HG03442 (cell line): Measurements from ENCODE around the gene GNAZ.
"Not testable (repeated sequence)": the region's sequence is repeated elsewhere in the genome, so short reads cannot be mapped to it uniquely, and the experiment has no call there.

Experiments used
- ATAC-seq: cut with Tn5 transposase; IDR thresholded peaks from one replicate; pipeline ENCODE4 v1.9.1; 2021; ENCODE audit warnings: mild to moderate bottlenecking, moderate library complexity; ENCODE audit not compliant: unreplicated experiment

Gene GNAZ

GRCh38 chr22:23042179-23042578, 28.1 kb upstream of the GNAZ start:
- no peak for ATAC-seq

DNA sequence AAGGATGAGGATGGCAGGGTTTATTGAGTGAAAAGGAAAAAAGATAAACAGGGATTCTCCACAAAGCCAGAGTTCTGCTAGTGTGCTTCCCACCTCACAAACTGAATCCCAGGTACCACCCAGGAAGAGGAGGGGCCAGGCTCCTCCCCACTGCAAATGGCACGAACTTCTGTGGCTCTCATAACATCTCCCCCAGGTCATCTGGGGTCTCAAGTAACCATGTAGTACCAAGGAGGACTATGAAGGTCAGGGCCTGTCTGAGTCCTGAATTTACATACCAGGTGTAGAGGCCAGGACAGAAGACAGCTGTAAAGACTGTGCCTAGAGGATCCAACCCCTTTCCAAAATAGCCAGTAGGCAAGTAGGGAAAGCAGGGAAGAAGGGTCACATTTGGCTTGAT, 25.7 kb upstream of the GNAZ start:
- no peak for ATAC-seq

- no peak for ATAC-seq
Observed at GRCh38 chr22:23045461-23045860, 24.9 kb upstream of the GNAZ start.

DNA sequence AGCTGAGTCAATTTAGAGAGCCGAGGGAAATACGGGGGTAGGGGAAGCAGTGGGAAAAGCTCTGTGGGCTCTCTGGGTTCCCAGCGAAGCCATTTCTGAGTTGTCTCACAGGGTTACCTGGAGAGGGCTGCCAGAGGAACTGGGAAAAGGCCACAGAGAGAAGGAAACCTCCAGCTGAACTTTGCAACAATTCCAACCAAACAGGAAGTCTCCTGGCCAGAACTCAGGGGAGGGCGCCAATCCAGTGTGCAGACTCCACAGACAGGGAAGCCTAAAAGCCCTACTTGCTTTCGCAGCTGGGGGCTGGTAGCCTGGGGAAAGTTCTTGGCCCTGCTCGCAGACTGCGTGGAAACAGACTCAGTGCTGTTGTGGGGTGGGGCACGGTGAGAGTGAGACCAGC, 23.1 kb upstream of the GNAZ start:
- ATAC-seq = no peak

DNA sequence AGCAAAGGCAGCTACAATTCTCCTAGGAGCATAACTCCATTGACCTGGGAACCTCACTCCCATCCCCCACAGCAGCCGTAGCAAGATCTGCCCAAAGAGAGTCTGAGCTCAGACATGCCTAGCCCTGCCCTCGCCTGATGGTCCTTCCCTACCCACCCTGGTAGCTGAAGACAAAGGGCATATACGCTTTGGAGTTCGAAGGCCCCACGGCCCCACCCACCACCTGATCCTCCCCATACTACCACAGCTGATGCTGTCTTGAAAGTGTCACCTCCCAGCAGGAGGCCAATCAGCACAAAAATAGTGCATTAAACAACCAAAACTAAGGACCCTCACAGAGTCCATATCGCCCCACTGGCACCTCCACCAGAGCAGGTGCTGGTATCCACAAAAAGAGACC, 22.6 kb upstream of the GNAZ start:
- no peak for ATAC-seq

DNA sequence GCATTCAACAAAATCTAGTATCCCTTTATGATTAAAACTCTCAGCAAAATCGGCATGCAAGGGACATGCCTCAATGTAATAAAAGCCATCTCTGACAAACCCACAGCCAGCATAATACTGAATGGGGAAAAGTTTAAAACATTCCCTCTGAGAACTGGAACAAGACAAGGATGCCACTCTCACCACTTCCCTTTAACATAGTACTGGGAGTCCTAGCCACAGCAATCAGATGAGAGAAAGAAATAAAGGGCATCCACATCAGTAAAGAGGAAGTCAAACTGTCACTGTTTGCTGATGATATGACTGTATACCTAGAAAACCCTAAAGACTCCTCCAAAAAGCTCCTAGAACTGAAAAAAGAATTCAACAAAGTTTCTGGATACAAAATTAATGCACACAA, 19.8 kb upstream of the GNAZ start:
- ATAC-seq = not testable (repeated sequence)

DNA sequence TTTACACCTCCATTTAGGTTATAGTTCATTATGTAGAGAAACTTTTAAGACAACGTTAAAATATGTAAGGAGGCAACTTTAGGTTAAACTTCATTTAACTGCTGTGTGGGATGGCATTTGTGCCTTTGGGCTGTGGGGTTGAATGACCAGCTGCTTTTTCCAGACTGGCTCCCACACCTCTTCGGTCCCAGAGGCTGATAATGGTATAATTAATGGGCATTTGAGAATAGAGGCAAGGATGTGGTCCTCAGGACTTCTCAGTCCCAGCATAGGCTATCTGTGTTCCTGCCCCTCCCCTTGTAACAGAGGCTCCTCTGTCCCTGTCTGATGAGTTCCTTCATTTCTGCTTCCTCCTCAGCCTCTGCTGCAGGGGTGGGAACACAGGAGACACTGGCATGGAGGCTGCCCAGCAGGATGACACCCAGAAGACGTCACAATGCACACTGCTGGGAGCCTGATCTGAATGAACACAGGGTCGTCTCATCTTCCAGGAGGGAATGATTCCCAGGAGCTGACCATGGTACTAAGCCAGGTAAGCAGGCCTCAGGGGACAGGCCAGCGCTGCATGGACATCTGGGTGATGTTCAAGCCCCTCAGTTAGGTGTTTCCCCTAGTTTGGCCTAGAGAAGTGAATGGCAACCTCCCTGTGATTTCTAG, 17.1 kb upstream of the GNAZ start:
- no peak for ATAC-seq

DNA sequence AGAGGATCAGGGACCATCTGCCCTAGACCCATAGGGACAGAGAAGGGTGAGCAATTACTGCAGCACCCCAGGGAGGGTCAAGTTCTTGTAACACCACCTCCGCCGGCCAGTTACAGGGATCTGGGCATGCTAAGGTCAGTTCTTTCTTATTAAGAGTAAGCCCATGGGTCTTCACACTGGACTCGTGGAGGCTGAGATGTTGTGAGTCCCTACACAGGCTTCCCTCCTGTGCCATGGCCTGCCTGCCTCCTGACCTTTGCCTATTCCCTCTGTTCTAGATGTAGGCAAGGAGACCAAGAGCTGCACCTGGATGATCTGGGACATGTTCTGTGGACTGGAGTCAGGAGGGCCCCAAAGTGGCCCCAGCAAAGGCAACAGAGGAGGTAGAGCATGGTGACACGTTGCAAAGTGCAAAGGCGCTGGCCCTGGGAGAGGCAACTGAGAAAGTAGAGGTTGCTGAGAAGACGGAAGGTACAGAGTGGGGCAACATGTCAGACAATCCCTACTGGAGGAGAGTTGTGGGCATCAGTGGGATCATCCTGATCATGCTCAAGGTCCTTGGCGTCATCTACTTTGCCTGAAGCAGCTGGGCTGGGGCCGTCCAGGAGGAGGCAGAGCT, 16.3 kb upstream of the GNAZ start:
- no peak for ATAC-seq

GRCh38 chr22:23054531-23055257, 15.6 kb upstream of the GNAZ start:
- ATAC-seq = no peak

- ATAC-seq = no peak
Observed at GRCh38 chr22:23055449-23056179, 14.7 kb upstream of the GNAZ start.

- no peak for ATAC-seq
Observed at GRCh38 chr22:23057331-23057730, 13.0 kb upstream of the GNAZ start.

- ATAC-seq = no peak
Observed at GRCh38 chr22:23058063-23058462, 12.3 kb upstream of the GNAZ start.

GRCh38 chr22:23058481-23059283, 11.6 kb upstream of the GNAZ start:
- ATAC-seq = no peak

DNA sequence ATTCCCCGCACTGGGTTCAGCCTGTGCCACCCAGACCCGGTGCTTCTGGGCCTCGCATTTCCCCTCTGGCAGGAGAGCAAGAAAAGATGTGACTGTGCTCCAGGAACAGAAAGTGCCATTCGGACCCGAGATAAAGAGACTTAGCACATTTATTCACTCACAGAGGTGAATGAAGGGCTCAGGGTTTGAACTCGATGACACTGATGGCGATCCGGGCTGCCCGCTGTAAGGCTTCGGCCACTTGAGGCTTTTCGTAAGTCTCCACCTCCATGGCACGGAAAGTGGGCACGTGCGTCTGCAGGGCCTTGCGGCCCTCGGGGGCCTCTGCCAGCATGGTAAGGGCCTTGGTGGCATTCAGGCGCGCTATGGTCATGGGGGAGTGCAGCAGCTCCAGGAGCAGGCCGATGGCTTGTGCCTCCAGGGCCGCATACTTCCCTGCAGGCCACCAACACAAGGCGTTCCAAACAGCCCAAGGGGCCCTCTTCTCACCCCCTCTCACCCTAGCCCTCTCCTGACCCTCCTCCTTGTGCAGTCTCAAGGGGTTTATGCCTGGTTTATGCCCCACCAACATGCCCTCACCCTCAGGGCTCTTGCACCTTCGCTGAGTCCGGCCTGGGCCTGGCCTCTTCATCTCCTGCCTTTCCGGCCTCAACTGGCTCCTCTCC, 10.9 kb upstream of the GNAZ start:
- no peak for ATAC-seq

- ATAC-seq = no peak
Observed at GRCh38 chr22:23060612-23061400, 9.5 kb upstream of the GNAZ start.

- ATAC-seq = no peak
Observed at GRCh38 chr22:23061471-23062280, 8.6 kb upstream of the GNAZ start.

- no peak for ATAC-seq
Observed at GRCh38 chr22:23062616-23063538, 7.4 kb upstream of the GNAZ start.
